SK-N-SH (cell line): ENCODE measurements around the gene UBE2E2. TPM values are rescaled to one million over a fixed set of nuclear protein-coding genes. Genes with fewer than 3 reads are reported as not detected.

ENCODE experiments used
- CTCF ChIA-PET: fragments of 300-600, 350-600 bp; formaldehyde crosslinking; extraction: SDS; loops from one replicate; lab custom pipeline; 2021; lab: Yijun Ruan, JAX
- POLR2A ChIA-PET: fragments of 350-600 bp; sonication (Branson Sonifier 250); formaldehyde crosslinking; extraction: SDS; loops from one replicate; lab custom pipeline; 2020; ENCODE audit warnings: antibody characterized with exemption, inconsistent platforms; lab: Yijun Ruan, JAX
- DNase-seq: peaks from one replicate; pipeline ENCODE4 v3.0.0; 2012
- H2AFZ ChIP-seq: fragments of 200-600 bp; sonication (generic); 2 replicates; pipeline ENCODE4 v1.8.1; 2016; ENCODE audit warnings: antibody characterized with exemption, mild to moderate bottlenecking, low read depth
- H3F3A ChIP-seq: fragments of 200-600 bp; sonication (generic); replicated peaks from 2 replicates; pipeline ENCODE3; 2016; ENCODE audit warnings: antibody characterized with exemption, mild to moderate bottlenecking; ENCODE audit not compliant: insufficient read depth
- H3K27ac ChIP-seq, 2 experiments: fragments of 200-500 bp in 1 of 2; fragments of 200-600 bp in 1 of 2; sonication (Bioruptor generic) in 1 of 2; sonication (generic), shearing (Covaris generic) in 1 of 2; 2 replicates each; pipeline versions ENCODE4 v1.5.1 to v1.6.1; 2014 to 2016; ENCODE audit warnings: low read depth in 2 of 2, inconsistent platforms in 1 of 2, low read length in 1 of 2, mild to moderate bottlenecking in 1 of 2, mixed read lengths in 1 of 2
- H3K27me3 ChIP-seq: fragments of 200-600 bp; sonication (generic), shearing (Covaris generic); 2 replicates; pipeline ENCODE4 v1.6.1; 2016; ENCODE audit warnings: mixed run types; ENCODE audit not compliant: insufficient read depth
- H3K36me3 ChIP-seq, 2 experiments: fragments of 200-500 bp in 1 of 2; fragments of 200-600 bp in 1 of 2; sonication (Bioruptor generic) in 1 of 2; sonication (generic) in 1 of 2; replicated peaks in 1 of 2; 2 replicates each; pipeline versions ENCODE3 to v1.5.1; 2014 to 2016; ENCODE audit warnings: low read length in 1 of 2, mild to moderate bottlenecking in 1 of 2; ENCODE audit not compliant: insufficient read depth in 2 of 2, control insufficient read depth in 1 of 2
- H3K4me1 ChIP-seq, 2 experiments: fragments of 200-500 bp in 1 of 2; fragments of 200-600 bp in 1 of 2; sonication (Bioruptor generic) in 1 of 2; sonication (generic), shearing (Covaris generic) in 1 of 2; 2 replicates each; pipeline versions ENCODE4 v1.5.1 to v1.6.1; 2014 to 2016; ENCODE audit warnings: low read depth in 1 of 2, low read length in 1 of 2, mixed run types in 1 of 2; ENCODE audit not compliant: insufficient read depth in 2 of 2, control insufficient read depth in 1 of 2
- H3K4me2 ChIP-seq: fragments of 200-600 bp; sonication (generic), shearing (Covaris generic); 2 replicates; pipeline ENCODE4 v1.6.1; 2017; ENCODE audit warnings: mixed run types
- H3K4me3 ChIP-seq, 2 experiments: fragments of 200-500 bp in 1 of 2; fragments of 200-600 bp in 1 of 2; sonication (Bioruptor generic) in 1 of 2; sonication (generic), shearing (Covaris generic) in 1 of 2; 2 replicates each; pipeline versions ENCODE4 v1.5.1 to v1.8.1; 2014 to 2016; ENCODE audit warnings: low read depth in 2 of 2, inconsistent platforms in 1 of 2, low read length in 1 of 2, mild to moderate bottlenecking in 1 of 2, mixed read lengths in 1 of 2, moderate library complexity in 1 of 2
- H3K79me2 ChIP-seq: fragments of 200-600 bp; sonication (generic); 2 replicates; pipeline ENCODE4 v1.8.1; 2017; ENCODE audit warnings: mild to moderate bottlenecking; ENCODE audit not compliant: insufficient read depth
- H3K9ac ChIP-seq: fragments of 200-600 bp; sonication (generic); 2 replicates; pipeline ENCODE4 v1.6.1; 2017; ENCODE audit warnings: mixed run types
- H3K9me2 ChIP-seq: fragments of 200-600 bp; sonication (generic); 2 replicates; pipeline ENCODE4 v1.6.1; 2017; ENCODE audit warnings: mixed run types
- H3K9me3 ChIP-seq: fragments of 200-600 bp; sonication (generic); 2 replicates; pipeline ENCODE4 v1.6.1; 2017; ENCODE audit warnings: mixed run types, mild to moderate bottlenecking, moderate library complexity
- H4K20me1 ChIP-seq: fragments of 200-600 bp; sonication (generic); 2 replicates; pipeline ENCODE4 v1.6.1; 2017; ENCODE audit warnings: mild to moderate bottlenecking, mixed run types; ENCODE audit not compliant: insufficient read depth
- CTCF ChIP-seq: fragments of 200-600 bp; sonication (generic); IDR thresholded peaks from 2 replicates; pipeline ENCODE4 v1.6.1; 2017; ENCODE audit warnings: antibody characterized with exemption, mild to moderate bottlenecking, moderate library complexity
- EP300 ChIP-seq, 2 experiments: IDR thresholded peaks; 2 replicates each; pipeline versions ENCODE4 v1.4.0 to v1.6.1; 2012; ENCODE audit warnings: borderline replicate concordance in 1 of 2, low read depth in 1 of 2, low read length in 1 of 2
- FOSL2 ChIP-seq: IDR thresholded peaks from 2 replicates; pipeline ENCODE4 v1.4.0; 2012; ENCODE audit warnings: low read depth, mild to moderate bottlenecking, moderate library complexity, borderline replicate concordance
- FOXJ3 ChIP-seq: sonication (generic); formaldehyde crosslinking; IDR thresholded peaks from 2 replicates; pipeline ENCODE4 v1.5.1; 2020; ENCODE audit warnings: mild to moderate bottlenecking, missing genetic modification reagents
- GABPA ChIP-seq: IDR thresholded peaks from 2 replicates; pipeline ENCODE4 v1.4.0; 2012; ENCODE audit warnings: low read depth, mild to moderate bottlenecking
- IRF3 ChIP-seq: fragments of 150-350 bp; IDR thresholded peaks from 2 replicates; pipeline ENCODE4 v1.6.1; 2016; ENCODE audit warnings: mild to moderate bottlenecking, low read depth, low read length
- RAD21 ChIP-seq: IDR thresholded peaks from 2 replicates; pipeline ENCODE4 v1.6.1; 2012; ENCODE audit warnings: mild to moderate bottlenecking, low read length
- REST ChIP-seq: IDR thresholded peaks from 2 replicates; pipeline ENCODE4 v1.6.1; 2012; ENCODE audit warnings: mild to moderate bottlenecking, low read depth, low read length, moderate library complexity
- TEAD4 ChIP-seq: IDR thresholded peaks from 2 replicates; pipeline ENCODE4 v1.4.0; 2012; ENCODE audit warnings: mild to moderate bottlenecking, borderline replicate concordance; ENCODE audit not compliant: insufficient read depth
- USF2 ChIP-seq: fragments of 150-350 bp; IDR thresholded peaks from 2 replicates; pipeline ENCODE4 v1.6.1; 2017; ENCODE audit warnings: antibody characterized with exemption, low read length, low read depth, borderline replicate concordance
- YY1 ChIP-seq: IDR thresholded peaks from 2 replicates; pipeline ENCODE4 v1.4.0; 2012; ENCODE audit warnings: low read depth, mild to moderate bottlenecking
- ZBTB33 ChIP-seq: IDR thresholded peaks from 2 replicates; pipeline ENCODE4 v1.4.0; 2012; ENCODE audit warnings: low read depth, borderline replicate concordance
- WGBS: methylation state at CpG from one replicate; pipeline ENCODE4 v1.1.6; 2017; ENCODE audit warnings: low lambda C conversion rate; 5-methylcytosine and 5-hydroxymethylcytosine counted together
- polyA plus RNA-seq, 3 experiments: library from polyadenylated mRNA; depleted of rRNA; stranded (reverse); fragments of >200 nt; gene quantifications; 2 replicates each; pipeline ENCODE4 v1.2.3, GENCODE V29; 2012

Gene UBE2E2
- polyA plus RNA-seq, 1 of the 3 experiments (the other 2 are of a cell fraction), result 46.4 TPM

- Histone ChIP-seq H4K20me1 (no peaks in the 10 kb centered on the region), H3K4me1 (peaks cover 0 to 3% of the 10 kb centered on the region in 2 experiments; a peak in 1 of 4 replicates), H3K9me2 (no peaks in the 10 kb centered on the region), H3K9me3 (no peaks in the 10 kb centered on the region), H3K4me3 (no peak overlapping the region), H3K36me3 (no peaks in the 10 kb centered on the region), H3K27ac (no peak overlapping the region), H3K79me2 (no peaks in the 10 kb centered on the region), H3K9ac (no peak overlapping the region), H2AFZ (no peak overlapping the region), H3K27me3 (no peaks in the 10 kb centered on the region), H3K4me2 (no peak overlapping the region), H3F3A (no peaks in the 10 kb centered on the region)
- WGBS, result 65% methylated on average over 2 of the region's 2 CpGs
- DNase-seq, result no peak
- ChIA-PET CTCF (no interaction called here), POLR2A (no interaction called here)
- no peak for TF ChIP-seq FOSL2
- TF ChIP-seq ZBTB33, result no peak
- no peak for TF ChIP-seq EP300 (IDR thresholded peaks at IDR 0.05; ENCODE audit: borderline replicate concordance in 1 of 2, low read depth in 1 of 2, low read length in 1 of 2)
- no peak for TF ChIP-seq FOXJ3
- no peak for TF ChIP-seq REST
- TF ChIP-seq TEAD4, result no peak
- TF ChIP-seq RAD21, result no peak
- TF ChIP-seq USF2, result no peak
These were observed 31.1 kb upstream of the UBE2E2 start for GRCh38 chr3:23172059-23172458.

- DNase-seq, result peak; percentile 12
- no peaks in the 10 kb centered on the region for H3F3A ChIP-seq
- no peaks in the 10 kb centered on the region for H3K27me3 ChIP-seq
- H3K79me2 ChIP-seq, result no peaks in the 10 kb centered on the region
- no peak overlapping the region for H2AFZ ChIP-seq
- H3K9ac ChIP-seq, result no peak overlapping the region
- H3K4me1 ChIP-seq, result peaks cover 0 to 3% of the 10 kb centered on the region in 2 experiments; a peak in 1 of 4 replicates
- CTCF ChIA-PET, result interaction anchor here (0.6 kb wide), 1 partner anchor 53 kb away, joined by 3 read pairs; no protein-coding TSS in a partner anchor
- H3K9me3 ChIP-seq, result 0 out of 2 replicates have a peak, but pooled peaks cover 4% of the 10 kb centered on the region
- H3K36me3 ChIP-seq, result no peaks in the 10 kb centered on the region
- WGBS, result 53% methylated on average over 3 of the region's 3 CpGs
- H4K20me1 ChIP-seq, result no peaks in the 10 kb centered on the region
- no peak overlapping the region for H3K27ac ChIP-seq
- H3K9me2 ChIP-seq, result no peaks in the 10 kb centered on the region
- no peak overlapping the region for H3K4me3 ChIP-seq
- H3K4me2 ChIP-seq, result no peak overlapping the region
- POLR2A ChIA-PET, result no interaction called here
- TF ChIP-seq FOXJ3, result no peak
- no peak for TF ChIP-seq YY1
- TF ChIP-seq CTCF, result no peak
- no peak for TF ChIP-seq ZBTB33
- no peak for TF ChIP-seq IRF3
- no peak for TF ChIP-seq GABPA
These were observed 28.6 kb upstream of the UBE2E2 start for GRCh38 chr3:23174426-23175039.
